Measurements from ENCODE around the gene LRRC34. TPM values are rescaled to one million over a fixed set of nuclear protein-coding genes. Genes with fewer than 3 reads are reported as not detected.

The LRRC34 gene
- total RNA-seq, 2 donors from 2014 or later, result 0.77 to 0.82 TPM

GRCh38 chr3:169838511-169839030 is 25.9 kb upstream of the LRRC34 start:
- no peak overlapping the region for H3K4me3 ChIP-seq
- H3K36me3 ChIP-seq, result no peaks in the 10 kb centered on the region
- intact Hi-C loops (cut with DNase I), result no loop called here
- H3K9me3 ChIP-seq, result no peaks in the 10 kb centered on the region
- H3K27me3 ChIP-seq, result no peaks in the 10 kb centered on the region
- no peak for DNase-seq
- no peak for TF ChIP-seq CTCF (IDR thresholded peaks at IDR 0.05)
- peaks cover 4% of the 10 kb centered on the region for H3K4me1 ChIP-seq
- H3K27ac ChIP-seq, result no peak overlapping the region
- H3K9ac ChIP-seq (ENCODE audit: low read depth in 2 of 2, low read length in 2 of 2), result no peak overlapping the region

- H3K27me3 ChIP-seq, result no peaks in the 10 kb centered on the region
- DNase-seq, result no peak
- H3K9ac ChIP-seq (ENCODE audit: low read depth in 2 of 2, low read length in 2 of 2), result no peak overlapping the region
- no peak for TF ChIP-seq CTCF (IDR thresholded peaks at IDR 0.05)
- H3K4me3 ChIP-seq, result no peak overlapping the region
- H3K9me3 ChIP-seq, result no peaks in the 10 kb centered on the region
- intact Hi-C loops (cut with DNase I), result no loop called here
- H3K4me1 ChIP-seq, result peaks cover 4% of the 10 kb centered on the region
- no peaks in the 10 kb centered on the region for H3K36me3 ChIP-seq
- H3K27ac ChIP-seq, result no peak overlapping the region
Observed at GRCh38 chr3:169836942-169837275, 24.2 kb upstream of the LRRC34 start.

GRCh38 chr3:169836078-169836941 is 23.6 kb upstream of the LRRC34 start:
- Histone ChIP-seq H3K27me3 (no peaks in the 10 kb centered on the region), H3K4me3 (no peak overlapping the region), H3K27ac (no peak overlapping the region), H3K9ac (ENCODE audit: low read depth in 2 of 2, low read length in 2 of 2) (no peak overlapping the region), H3K9me3 (no peaks in the 10 kb centered on the region), H3K4me1 (peaks cover 4% of the 10 kb centered on the region), H3K36me3 (no peaks in the 10 kb centered on the region)
- TF ChIP-seq CTCF (IDR thresholded peaks at IDR 0.05), result no peak
- intact Hi-C loops (cut with DNase I), result no loop called here
- no peak for DNase-seq

GRCh38 chr3:169835533-169835932 is 22.8 kb upstream of the LRRC34 start:
- no peak for TF ChIP-seq CTCF (IDR thresholded peaks at IDR 0.05)

GRCh38 chr3:169827712-169828111 is 15.0 kb upstream of the LRRC34 start:
- Histone ChIP-seq H3K36me3 (no peaks in the 10 kb centered on the region), H3K27ac (no peak overlapping the region), H3K4me3 (no peak overlapping the region), H3K27me3 (no peaks in the 10 kb centered on the region), H3K9me3 (no peaks in the 10 kb centered on the region), H3K9ac (ENCODE audit: low read depth in 2 of 2, low read length in 2 of 2) (no peak overlapping the region), H3K4me1 (no peaks in the 10 kb centered on the region)
- no peak for DNase-seq
- intact Hi-C loops (cut with DNase I), result no loop called here
- no peak for TF ChIP-seq CTCF (IDR thresholded peaks at IDR 0.05)

More at GRCh38 chr3:169835533-169835932, 22.8 kb upstream of the LRRC34 start:
- no peak for DNase-seq
- H3K9ac ChIP-seq (ENCODE audit: low read depth in 2 of 2, low read length in 2 of 2), result no peak overlapping the region
- H3K9me3 ChIP-seq, result no peaks in the 10 kb centered on the region
- no peaks in the 10 kb centered on the region for H3K36me3 ChIP-seq
- H3K27me3 ChIP-seq, result no peaks in the 10 kb centered on the region
- H3K27ac ChIP-seq, result no peak overlapping the region
- intact Hi-C loops (cut with DNase I), result no loop called here
- peaks cover 4% of the 10 kb centered on the region for H3K4me1 ChIP-seq
- no peak overlapping the region for H3K4me3 ChIP-seq
